Gastrocnemius medialis (tissue), 4 donors: ENCODE data around the gene COL27A1. TPM values are rescaled to one million over a fixed set of nuclear protein-coding genes. Genes with fewer than 3 reads are reported as not detected.

Experiments
- ATAC-seq, 2 donors: fragments of 150-250 bp; one replicate each; pipeline ENCODE4 v1.9.1; 2016
- DNase-seq, 2 donors: peaks; one replicate each; pipeline ENCODE4 v3.0.0-alpha.2; 2019
- H3K27ac ChIP-seq, 4 donors: fragments of 200-600 bp; sonication (generic); 1 replicate in 1 of 4; 2 replicates in 3 of 4; pipeline ENCODE4 v1.5.1; 2016 to 2018; ENCODE audit warnings: mild to moderate bottlenecking in 2 of 4, moderate library complexity in 1 of 4
- H3K27me3 ChIP-seq, 3 donors: fragments of 200-600 bp; sonication (generic) in 2 of 3; 1 replicate in 1 of 3; 2 replicates in 2 of 3; pipeline versions ENCODE4 v1.5.1 to v1.6.0; 2016 to 2019; ENCODE audit warnings: mild to moderate bottlenecking in 1 of 3, moderate library complexity in 1 of 3
- H3K36me3 ChIP-seq, 2 donors: fragments of 200-600 bp; sonication (generic) in 1 of 2; one replicate each; pipeline ENCODE4 v1.5.1; 2017 to 2018
- H3K4me1 ChIP-seq, 2 donors: fragments of 200-600 bp; sonication (generic) in 1 of 2; one replicate each; pipeline ENCODE4 v1.5.1; 2016 to 2017; ENCODE audit warnings: mild to moderate bottlenecking in 2 of 2
- H3K4me3 ChIP-seq, 4 donors: fragments of 200-600 bp; sonication (generic) in 3 of 4; 1 replicate in 1 of 4; 2 replicates in 3 of 4; pipeline ENCODE4 v1.5.1; 2016 to 2019; ENCODE audit warnings: mild to moderate bottlenecking in 2 of 4
- H3K9me3 ChIP-seq, 3 donors: fragments of 200-600 bp; sonication (generic) in 2 of 3; 1 replicate in 1 of 3; 2 replicates in 2 of 3; pipeline ENCODE4 v1.5.1; 2016 to 2019
- POLR2A ChIP-seq, 2 donors: fragments of 450-650 bp; IDR thresholded peaks; one replicate each; pipeline ENCODE4 v1.6.1; 2017; ENCODE audit warnings: antibody characterized with exemption in 2 of 2, mild to moderate bottlenecking in 2 of 2, moderate library complexity in 2 of 2
- in situ Hi-C, 4 donors: fragments of 200-750 bp; cut with MboI; loops; one replicate each; pipeline versions ENCODE4 v1.15.0 to v1.8.0; 2017; ENCODE audit warnings: low sequenced_read_pairs in 4 of 4
- intact Hi-C: fragments of 100-400 bp; cut with DNase I; formaldehyde crosslinking; loops from one replicate; pipeline ENCODE4 v1.15.1; 2023; ENCODE audit warnings: low total_unique reads
- total RNA-seq, 4 donors: library from RNA; depleted of rRNA; stranded (reverse); fragments of >200 nt; gene quantifications; one replicate each; pipeline versions ENCODE4 v1.1.0 to v1.2.3, GENCODE V29; 2016
- TF ChIP-seq, protein P1 (sequence below), 5 experiments: fragments of 450-650 bp in 3 of 5; fragments of 200-600 bp in 2 of 5; sonication (generic) in 2 of 5; IDR thresholded peaks in 4 of 5; conservative IDR thresholded peaks in 1 of 5; 1 replicate in 4 of 5; 2 replicates in 1 of 5; pipeline ENCODE4 v1.5.1; 2016 to 2019; ENCODE audit warnings: antibody characterized with exemption in 5 of 5, mild to moderate bottlenecking in 3 of 5, moderate library complexity in 3 of 5

The COL27A1 gene
- total RNA-seq, 4 donors from 2014 or later = 0.42 to 1.4 (median 0.95) TPM

GRCh38 chr9:114244570-114244969 is 89.2 kb downstream of the COL27A1 start:
- in situ Hi-C loops (no loop called here), intact Hi-C loops (no loop called here)
- DNase-seq (no peak), ATAC-seq (no peak)
- peaks cover 28 to 36% of the 10 kb centered on the region in 2 donors for H3K4me1 ChIP-seq
- no peaks in the 10 kb centered on the region for H3K27me3 ChIP-seq
- no peaks in the 10 kb centered on the region for H3K36me3 ChIP-seq
- no peak overlapping the region for H3K4me3 ChIP-seq
- H3K9me3 ChIP-seq = no peaks in the 10 kb centered on the region
- TF ChIP-seq, protein P1, sequence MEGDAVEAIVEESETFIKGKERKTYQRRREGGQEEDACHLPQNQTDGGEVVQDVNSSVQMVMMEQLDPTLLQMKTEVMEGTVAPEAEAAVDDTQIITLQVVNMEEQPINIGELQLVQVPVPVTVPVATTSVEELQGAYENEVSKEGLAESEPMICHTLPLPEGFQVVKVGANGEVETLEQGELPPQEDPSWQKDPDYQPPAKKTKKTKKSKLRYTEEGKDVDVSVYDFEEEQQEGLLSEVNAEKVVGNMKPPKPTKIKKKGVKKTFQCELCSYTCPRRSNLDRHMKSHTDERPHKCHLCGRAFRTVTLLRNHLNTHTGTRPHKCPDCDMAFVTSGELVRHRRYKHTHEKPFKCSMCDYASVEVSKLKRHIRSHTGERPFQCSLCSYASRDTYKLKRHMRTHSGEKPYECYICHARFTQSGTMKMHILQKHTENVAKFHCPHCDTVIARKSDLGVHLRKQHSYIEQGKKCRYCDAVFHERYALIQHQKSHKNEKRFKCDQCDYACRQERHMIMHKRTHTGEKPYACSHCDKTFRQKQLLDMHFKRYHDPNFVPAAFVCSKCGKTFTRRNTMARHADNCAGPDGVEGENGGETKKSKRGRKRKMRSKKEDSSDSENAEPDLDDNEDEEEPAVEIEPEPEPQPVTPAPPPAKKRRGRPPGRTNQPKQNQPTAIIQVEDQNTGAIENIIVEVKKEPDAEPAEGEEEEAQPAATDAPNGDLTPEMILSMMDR (IDR thresholded peaks at IDR 0.05 in 4 of 5, conservative IDR thresholded peaks at IDR 0.05 in 1 of 5) = no peak
- TF ChIP-seq POLR2A (IDR thresholded peaks at IDR 0.05) = no peak
- no peak overlapping the region for H3K27ac ChIP-seq

GRCh38 chr9:114246558-114246957 is 91.2 kb downstream of the COL27A1 start:
- Histone ChIP-seq H3K27ac (no peak overlapping the region), H3K4me1 (peaks cover 34 to 39% of the 10 kb centered on the region in 2 donors), H3K36me3 (no peaks in the 10 kb centered on the region), H3K9me3 (no peaks in the 10 kb centered on the region), H3K27me3 (no peaks in the 10 kb centered on the region), H3K4me3 (no peak overlapping the region)
- no peak for TF ChIP-seq POLR2A (IDR thresholded peaks at IDR 0.05)
- TF ChIP-seq, protein P1 (IDR thresholded peaks at IDR 0.05 in 4 of 5, conservative IDR thresholded peaks at IDR 0.05 in 1 of 5) = no peak
- ATAC-seq (no peak), DNase-seq (no peak)
- intact Hi-C loops = no loop called here
- in situ Hi-C loops = no loop called here

DNA sequence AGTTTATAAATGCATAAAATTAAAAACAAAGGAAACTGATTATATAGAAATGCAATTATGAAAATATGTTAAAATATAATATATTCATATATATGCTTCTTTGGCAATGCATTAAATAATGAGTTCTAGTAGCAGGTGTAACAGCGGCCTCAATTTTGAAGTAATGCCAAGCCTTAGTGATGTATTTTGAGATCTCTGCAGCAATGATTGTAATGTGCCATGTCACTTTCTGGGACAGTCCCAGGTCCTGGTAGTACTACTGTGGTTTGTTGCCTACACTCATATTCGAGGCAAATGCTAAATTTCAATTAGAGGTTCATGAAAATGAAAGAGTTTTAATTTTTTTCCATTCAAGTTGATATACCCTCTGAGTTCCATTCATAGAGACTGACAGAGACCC is 91.7 kb downstream of the COL27A1 start:
- in situ Hi-C loops (no loop called here), intact Hi-C loops (no loop called here)
- peaks cover 34 to 39% of the 10 kb centered on the region in 2 donors for H3K4me1 ChIP-seq
- ATAC-seq = peak; percentile 69 to 73
- H3K27ac ChIP-seq = no peak overlapping the region
- no peaks in the 10 kb centered on the region for H3K27me3 ChIP-seq
- H3K36me3 ChIP-seq = no peaks in the 10 kb centered on the region
- no peak overlapping the region for H3K4me3 ChIP-seq
- H3K9me3 ChIP-seq = no peaks in the 10 kb centered on the region
- TF ChIP-seq, protein P1 (IDR thresholded peaks at IDR 0.05 in 4 of 5, conservative IDR thresholded peaks at IDR 0.05 in 1 of 5) = no peak
- DNase-seq = peak; percentile 34 to 35

DNA sequence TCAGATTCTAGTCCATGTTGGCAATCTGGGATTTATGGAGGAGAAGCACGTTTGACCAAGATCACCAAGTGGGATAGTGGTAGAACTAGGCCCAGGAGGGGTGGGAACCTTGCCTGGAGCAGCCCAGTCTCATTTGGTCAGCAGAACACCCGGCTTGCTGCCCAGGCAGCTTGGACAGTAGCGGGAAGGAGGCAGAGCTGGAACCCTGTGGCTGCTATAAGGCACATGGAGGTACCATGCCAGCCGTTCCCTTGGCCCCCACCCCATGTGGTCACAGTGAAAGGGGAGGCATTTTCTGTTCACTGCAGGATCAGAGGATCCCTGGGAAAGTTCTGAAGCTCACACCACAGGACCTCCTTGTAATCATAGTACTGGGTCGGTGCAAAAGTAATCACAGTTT is 92.2 kb downstream of the COL27A1 start:
- ATAC-seq = no peak
- Histone ChIP-seq H3K27me3 (no peaks in the 10 kb centered on the region), H3K4me1 (peaks cover 34 to 39% of the 10 kb centered on the region in 2 donors), H3K9me3 (no peaks in the 10 kb centered on the region), H3K36me3 (no peaks in the 10 kb centered on the region), H3K4me3 (no peak overlapping the region), H3K27ac (no peak overlapping the region)
- no peak for DNase-seq
- intact Hi-C loops (no loop called here), in situ Hi-C loops (no loop called here)
- TF ChIP-seq, protein P1 (IDR thresholded peaks at IDR 0.05 in 4 of 5, conservative IDR thresholded peaks at IDR 0.05 in 1 of 5) = no peak
- TF ChIP-seq POLR2A (IDR thresholded peaks at IDR 0.05) = no peak

DNA sequence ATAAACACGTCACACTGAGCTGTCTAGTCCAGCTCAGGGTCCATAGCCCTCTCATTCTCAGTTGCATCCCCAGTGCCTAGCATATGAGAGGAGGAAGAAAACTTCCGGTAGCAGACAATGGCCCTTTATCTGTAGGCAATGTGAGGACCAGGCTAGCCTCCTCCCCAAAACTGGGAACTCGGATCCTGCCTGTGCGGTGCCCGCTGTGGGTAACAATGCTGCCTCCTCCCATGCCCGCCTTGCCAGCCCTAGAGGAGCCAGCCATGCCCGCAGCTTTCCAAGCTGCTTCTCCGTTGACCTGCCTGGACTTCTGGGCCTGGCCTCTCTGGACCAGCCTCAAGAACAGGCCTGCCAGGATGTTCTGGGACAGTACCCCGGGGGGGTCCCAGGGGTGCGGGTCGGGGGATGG is 93.0 kb downstream of the COL27A1 start:
- in situ Hi-C loops (no loop called here), intact Hi-C loops (loop anchor here (2.0 kb wide), 1 partner anchor 42 kb away; no protein-coding TSS in a partner anchor)
- ATAC-seq (no peak), DNase-seq (no peak)
- no peak overlapping the region for H3K4me3 ChIP-seq
- TF ChIP-seq, protein P1 (IDR thresholded peaks at IDR 0.05 in 4 of 5, conservative IDR thresholded peaks at IDR 0.05 in 1 of 5) = no peak
- no peak for TF ChIP-seq POLR2A (IDR thresholded peaks at IDR 0.05)
- no peaks in the 10 kb centered on the region for H3K36me3 ChIP-seq
- no peaks in the 10 kb centered on the region for H3K27me3 ChIP-seq
- no peaks in the 10 kb centered on the region for H3K9me3 ChIP-seq
- peaks cover 34 to 39% of the 10 kb centered on the region in 2 donors for H3K4me1 ChIP-seq
- H3K27ac ChIP-seq = no peak overlapping the region
